ENCODE data around the gene RNASE3.
"Not testable (repeated sequence)": the region's sequence is repeated elsewhere in the genome, so short reads cannot be mapped to it uniquely, and the experiment has no call there.

Gene RNASE3

DNA sequence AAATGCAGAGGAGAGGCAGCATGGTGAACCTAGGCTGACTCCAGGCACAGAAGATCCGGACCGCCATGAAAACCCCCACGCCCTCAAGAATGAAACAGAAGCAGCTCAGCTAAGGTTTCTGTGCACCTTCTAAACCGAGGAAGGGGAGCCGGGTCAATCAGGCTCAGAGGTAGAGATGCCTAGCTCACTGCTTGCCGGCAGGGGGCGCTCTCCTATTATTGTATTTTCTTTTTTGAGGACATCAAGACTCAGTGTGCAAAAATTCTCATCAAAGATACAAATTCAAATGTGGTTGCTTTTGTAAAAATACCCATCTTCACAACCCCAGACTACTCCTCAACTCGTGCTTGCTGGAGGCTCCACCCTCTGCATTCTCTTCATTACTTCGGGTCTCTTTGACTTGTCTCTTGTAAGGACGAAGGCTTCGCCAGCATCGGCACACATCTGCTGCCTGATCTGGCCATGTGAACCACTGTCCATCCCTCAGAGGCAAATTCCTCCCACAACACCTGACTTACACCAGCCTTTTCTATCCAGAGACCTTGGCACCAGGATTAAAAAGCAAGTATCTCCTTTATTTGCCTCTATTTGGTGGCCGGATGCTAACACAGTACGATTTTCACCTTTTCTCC, 33.4 kb upstream of the RNASE3 start:
- no peak overlapping the region for H3K4me3 ChIP-seq (ENCODE audit: low read length)
- peak; percentile 40 for DNase-seq (ENCODE audit: low read depth)
- TF ChIP-seq, protein P1, sequence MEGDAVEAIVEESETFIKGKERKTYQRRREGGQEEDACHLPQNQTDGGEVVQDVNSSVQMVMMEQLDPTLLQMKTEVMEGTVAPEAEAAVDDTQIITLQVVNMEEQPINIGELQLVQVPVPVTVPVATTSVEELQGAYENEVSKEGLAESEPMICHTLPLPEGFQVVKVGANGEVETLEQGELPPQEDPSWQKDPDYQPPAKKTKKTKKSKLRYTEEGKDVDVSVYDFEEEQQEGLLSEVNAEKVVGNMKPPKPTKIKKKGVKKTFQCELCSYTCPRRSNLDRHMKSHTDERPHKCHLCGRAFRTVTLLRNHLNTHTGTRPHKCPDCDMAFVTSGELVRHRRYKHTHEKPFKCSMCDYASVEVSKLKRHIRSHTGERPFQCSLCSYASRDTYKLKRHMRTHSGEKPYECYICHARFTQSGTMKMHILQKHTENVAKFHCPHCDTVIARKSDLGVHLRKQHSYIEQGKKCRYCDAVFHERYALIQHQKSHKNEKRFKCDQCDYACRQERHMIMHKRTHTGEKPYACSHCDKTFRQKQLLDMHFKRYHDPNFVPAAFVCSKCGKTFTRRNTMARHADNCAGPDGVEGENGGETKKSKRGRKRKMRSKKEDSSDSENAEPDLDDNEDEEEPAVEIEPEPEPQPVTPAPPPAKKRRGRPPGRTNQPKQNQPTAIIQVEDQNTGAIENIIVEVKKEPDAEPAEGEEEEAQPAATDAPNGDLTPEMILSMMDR (conservative IDR thresholded peaks at IDR 0.05; ENCODE audit: low read length), result peak; percentile 79

DNA sequence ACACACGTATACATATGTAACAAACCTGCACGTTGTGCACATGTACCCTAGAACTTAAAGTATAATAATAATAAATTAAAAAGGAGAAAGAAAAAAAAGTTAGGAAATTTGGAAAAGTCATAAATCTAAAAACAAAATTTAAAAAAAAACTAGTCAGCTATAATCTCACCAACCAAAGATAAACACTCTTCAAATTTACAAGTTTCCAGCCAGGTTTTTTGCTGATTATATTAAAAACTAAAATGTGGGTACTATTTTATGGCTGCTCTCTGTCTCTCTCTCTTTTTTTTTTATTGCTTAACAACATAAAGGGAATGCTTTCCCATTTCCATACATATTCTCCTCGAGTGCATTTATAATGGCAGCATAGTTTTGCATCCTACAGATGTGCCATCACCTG, 25.0 kb upstream of the RNASE3 start:
- DNase-seq (ENCODE audit: low read depth), result no peak
- no peak overlapping the region for H3K4me3 ChIP-seq (ENCODE audit: low read length)
- TF ChIP-seq, protein P1 (conservative IDR thresholded peaks at IDR 0.05; ENCODE audit: low read length), result no peak

DNA sequence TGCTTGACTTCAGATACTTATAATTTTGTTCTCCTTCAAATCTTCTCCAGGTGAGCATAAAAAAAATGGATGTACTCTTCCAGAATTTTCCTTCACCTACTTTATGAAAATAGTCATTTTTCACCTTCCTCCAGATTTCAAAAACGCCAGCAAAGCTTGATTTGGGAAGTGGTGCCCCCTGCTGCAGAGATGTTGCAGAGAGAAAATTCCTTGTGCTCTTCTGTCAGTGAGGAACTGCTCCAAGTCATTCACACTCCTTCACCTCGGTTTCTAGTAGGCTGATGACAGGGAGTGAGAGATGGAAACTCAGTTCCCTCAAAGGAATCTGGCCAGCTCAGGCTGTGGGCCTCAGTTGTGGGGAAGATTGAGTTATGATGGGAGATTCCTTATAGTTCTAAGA, 24.2 kb upstream of the RNASE3 start:
- no peak overlapping the region for H3K4me3 ChIP-seq (ENCODE audit: low read length)
- TF ChIP-seq, protein P1 (conservative IDR thresholded peaks at IDR 0.05; ENCODE audit: low read length), result peak; percentile 46
- no peak for DNase-seq (ENCODE audit: low read depth)

DNA sequence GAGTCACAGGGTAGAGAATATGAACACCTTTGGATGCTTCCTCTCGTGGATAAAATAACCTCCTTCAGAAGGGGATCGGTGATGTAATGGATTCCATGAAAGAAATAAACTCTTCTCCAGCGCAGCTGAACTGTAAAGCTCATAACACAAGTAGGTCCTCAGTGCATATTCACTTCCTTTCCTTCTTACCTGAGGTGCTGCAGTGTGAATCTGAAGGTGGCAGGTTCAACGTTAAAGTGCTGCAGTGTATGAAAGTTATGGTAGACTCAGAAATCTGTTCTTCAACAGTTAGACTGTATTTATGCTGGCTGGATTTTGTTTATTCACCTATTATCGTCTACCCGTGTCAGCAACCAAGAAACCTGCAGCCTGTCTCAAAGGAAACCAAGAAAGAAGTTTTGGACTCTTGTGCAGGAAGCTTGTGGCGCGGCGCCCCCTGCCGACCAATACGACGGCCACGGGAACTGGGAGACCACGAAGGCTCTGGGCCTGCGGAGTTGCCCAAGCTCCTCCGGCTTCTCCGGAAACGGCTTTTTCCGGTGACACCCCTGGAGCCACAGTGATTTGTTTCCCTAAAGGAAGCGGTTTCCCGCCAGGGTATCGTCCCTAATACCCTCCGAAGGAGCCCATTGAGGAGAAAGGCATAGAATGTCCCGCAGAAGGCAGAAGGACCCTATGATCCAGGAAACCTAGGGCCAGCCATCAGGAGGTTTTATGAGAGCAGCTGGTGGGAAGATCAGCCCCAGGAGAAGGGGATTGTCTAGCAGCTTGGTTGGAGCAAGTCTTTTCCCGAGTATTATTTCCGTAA, 17.6 kb upstream of the RNASE3 start:
- DNase-seq (ENCODE audit: low read depth), result peak; percentile 64
- TF ChIP-seq, protein P1 (conservative IDR thresholded peaks at IDR 0.05; ENCODE audit: low read length), result peak; percentile 71
- no peak overlapping the region for H3K4me3 ChIP-seq (ENCODE audit: low read length)

DNA sequence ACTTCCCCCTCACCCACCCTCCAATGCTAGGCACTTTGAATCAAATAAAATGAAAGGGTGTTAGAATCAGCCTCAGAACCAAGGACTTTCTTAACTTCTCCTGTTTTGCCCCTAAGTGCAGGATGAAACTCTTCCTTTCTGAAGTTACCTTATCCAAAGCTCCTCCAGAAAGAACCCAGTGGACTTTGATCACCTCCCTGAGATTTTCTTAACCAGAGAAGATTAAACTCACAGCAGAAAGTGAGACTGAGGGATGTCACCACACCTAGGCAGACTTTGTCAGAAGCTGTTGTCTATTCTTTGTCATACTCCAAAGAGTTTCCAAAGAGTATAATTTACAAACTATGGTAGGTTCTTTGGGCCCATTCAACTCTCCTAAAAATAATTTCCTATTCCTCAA, 14.2 kb upstream of the RNASE3 start:
- TF ChIP-seq, protein P1 (conservative IDR thresholded peaks at IDR 0.05; ENCODE audit: low read length), result no peak
- no peak overlapping the region for H3K4me3 ChIP-seq (ENCODE audit: low read length)
- DNase-seq (ENCODE audit: low read depth), result no peak

DNA sequence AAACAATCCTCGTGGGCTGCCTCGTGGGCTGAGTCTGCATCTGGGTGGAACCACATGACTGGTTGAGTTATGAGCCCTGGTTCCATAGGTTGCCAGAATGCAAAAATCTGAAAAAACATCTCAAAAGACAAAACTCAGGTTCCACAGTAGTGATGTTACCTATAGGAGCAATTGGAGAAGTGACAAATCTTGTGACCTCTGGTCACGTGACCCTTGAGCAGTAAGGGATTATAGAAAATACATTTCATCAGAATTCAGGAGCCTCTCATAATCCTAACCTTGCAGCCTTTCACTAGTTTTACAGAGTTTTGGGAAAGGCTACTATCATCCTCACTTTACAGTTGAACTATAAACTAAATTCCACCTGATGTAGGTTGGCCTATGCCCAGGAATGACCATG, 12.5 kb upstream of the RNASE3 start:
- H3K4me3 ChIP-seq (ENCODE audit: low read length), result no peak overlapping the region
- TF ChIP-seq, protein P1 (conservative IDR thresholded peaks at IDR 0.05; ENCODE audit: low read length), result no peak
- no peak for DNase-seq (ENCODE audit: low read depth)

DNA sequence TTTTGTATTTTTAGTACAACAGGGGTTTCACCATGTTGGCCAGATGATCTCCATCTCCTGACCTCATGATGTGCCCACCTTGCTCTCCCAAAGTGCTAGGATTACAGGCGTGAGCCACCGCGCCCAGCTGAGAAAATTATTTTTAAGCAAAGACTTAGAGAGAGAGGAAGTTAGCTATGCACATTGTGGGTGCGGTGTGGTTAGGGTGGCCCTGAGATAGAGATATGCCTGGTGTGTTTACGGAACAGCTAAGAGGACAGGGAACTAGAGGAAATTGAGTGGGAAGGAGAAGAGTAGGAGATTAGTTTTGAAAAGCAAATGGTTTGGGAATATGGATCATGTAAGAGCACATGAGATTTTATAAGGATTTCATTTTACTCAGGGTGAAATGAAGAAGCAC, 10.0 kb upstream of the RNASE3 start:
- not testable (repeated sequence) for H3K4me3 ChIP-seq (ENCODE audit: low read length); DNase-seq (ENCODE audit: low read depth)

DNA sequence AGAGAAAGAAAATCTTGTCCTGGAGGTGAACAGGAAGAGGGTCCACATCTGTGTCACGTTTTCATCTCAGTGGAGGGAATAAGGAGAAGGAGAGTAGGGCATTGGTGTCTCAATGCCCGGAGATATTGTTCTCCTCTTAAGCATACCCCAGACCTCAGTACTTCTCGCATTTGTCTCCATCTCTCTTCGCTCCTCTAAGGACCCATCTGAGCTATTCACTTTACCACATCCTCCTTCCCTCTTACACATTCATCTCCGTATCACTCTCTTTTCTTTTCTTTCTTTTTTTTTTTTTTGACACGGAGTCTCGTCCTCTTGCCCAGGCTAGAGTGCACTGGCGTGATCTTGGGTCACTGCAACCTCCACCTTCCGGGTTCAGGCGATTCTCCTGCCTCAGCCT, 8.4 kb upstream of the RNASE3 start:
- DNase-seq (ENCODE audit: low read depth); H3K4me3 ChIP-seq (ENCODE audit: low read length): not testable (repeated sequence)

DNA sequence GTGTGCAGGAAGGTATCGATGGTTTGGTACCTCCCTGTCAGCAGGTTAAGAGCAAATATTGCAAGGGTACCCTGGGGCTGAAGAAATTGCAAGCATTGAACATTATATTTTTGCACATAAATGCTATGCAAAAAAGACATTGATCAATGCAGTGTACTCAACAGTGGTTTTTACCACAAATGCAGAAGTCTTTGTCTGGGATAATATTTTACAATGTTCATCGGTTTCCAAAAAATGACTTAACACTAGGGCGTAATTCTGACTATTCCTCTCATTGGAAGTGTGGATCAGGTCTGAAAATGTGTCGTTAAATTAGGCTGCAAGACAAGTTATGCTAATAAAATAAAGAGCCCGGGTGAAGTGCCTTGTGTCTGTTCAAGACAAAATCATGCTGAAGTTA, 2.8 kb upstream of the RNASE3 start:
- not testable (repeated sequence) for DNase-seq (ENCODE audit: low read depth)

DNA sequence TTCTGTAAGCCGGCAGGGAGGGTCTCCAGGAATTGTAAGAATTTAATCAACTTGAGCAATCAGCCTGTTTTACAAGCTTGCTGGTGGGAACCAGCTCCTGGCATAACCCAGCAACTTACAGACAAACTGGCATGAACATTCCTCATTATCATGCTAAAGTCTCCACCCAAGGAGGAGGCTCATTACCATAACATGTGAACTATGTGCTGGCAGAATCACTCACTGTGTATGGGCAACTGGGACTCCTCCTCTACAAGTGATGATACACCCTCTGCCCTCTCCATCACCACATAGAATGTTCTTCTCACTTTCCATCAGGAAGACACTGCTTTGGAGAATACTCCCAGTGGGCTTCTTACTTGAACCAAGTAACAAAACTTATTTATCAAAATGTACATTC, 4.1 kb downstream of the RNASE3 start:
- not testable (repeated sequence) for DNase-seq (ENCODE audit: low read depth); H3K4me3 ChIP-seq (ENCODE audit: low read length)

More for the DNA sequence above, 2.8 kb upstream of the RNASE3 start:
- not testable (repeated sequence) for H3K4me3 ChIP-seq (ENCODE audit: low read length)
